ENCODE measurements around the gene KIR2DL1. TPM values are rescaled to one million over a fixed set of nuclear protein-coding genes. Genes with fewer than 3 reads are reported as not detected.

The KIR2DL1 gene
- total RNA-seq, 1 experiment from 2014 or later, result not detected

- Histone ChIP-seq H3K18ac (ENCODE audit: insufficient read length, low read depth, low read length) (no peak overlapping the region), H3K23me2 (ENCODE audit: insufficient read length, low read depth, low read length, poor library complexity, severe bottlenecking) (no peaks in the 10 kb centered on the region), H4K8ac (replicated peaks; ENCODE audit: insufficient read length, low read depth, low read length) (no peak overlapping the region), H2BK120ac (ENCODE audit: low read depth, low read length, poor library complexity, severe bottlenecking) (no peak overlapping the region), H2BK20ac (ENCODE audit: low read depth, low read length, poor library complexity, severe bottlenecking) (no peak overlapping the region), H2AK5ac (ENCODE audit: insufficient read length, low read length) (no peak overlapping the region), H3K79me2 (ENCODE audit: insufficient read depth, low read length) (no peaks in the 10 kb centered on the region), H3K9ac (ENCODE audit: extremely low read depth, insufficient read length, low read length) (no peak overlapping the region), H3K27ac (ENCODE audit: insufficient read length, low read depth, low read length) (no peak overlapping the region), H3K56ac (ENCODE audit: insufficient read length, low read depth, low read length) (no peak overlapping the region), H3K4me1 (ENCODE audit: insufficient read depth, low read length) (no peaks in the 10 kb centered on the region), H2BK15ac (ENCODE audit: low read depth, low read length) (no peak overlapping the region), H3K4ac (ENCODE audit: low read depth, low read length) (no peak overlapping the region), H4K20me1 (ENCODE audit: control insufficient read depth, insufficient read depth, insufficient read length) (no peaks in the 10 kb centered on the region), H2BK5ac (ENCODE audit: insufficient read length, low read length) (no peak overlapping the region), H3K14ac (ENCODE audit: insufficient read depth, low read length) (no peak overlapping the region), H4K5ac (ENCODE audit: insufficient read length, low read depth, low read length) (no peak overlapping the region), H3K9me3 (ENCODE audit: control insufficient read depth, low read depth, low read length) (peaks cover 96% of the 10 kb centered on the region), H2AFZ (ENCODE audit: low read length) (no peak overlapping the region), H3K27me3 (ENCODE audit: insufficient read depth, low read length) (no peaks in the 10 kb centered on the region), H2BK12ac (ENCODE audit: insufficient read length, low read depth, low read length) (no peak overlapping the region), H3K79me1 (ENCODE audit: insufficient read depth, low read depth, low read length, poor library complexity, severe bottlenecking) (no peaks in the 10 kb centered on the region), H3K23ac (ENCODE audit: insufficient read length, low read depth, low read length) (no peak overlapping the region), H3K4me2 (ENCODE audit: insufficient read depth, insufficient read length, low read length) (no peak overlapping the region), H3T11ph (ENCODE audit: low read length) (no peak overlapping the region), H4K91ac (ENCODE audit: insufficient read length, low read depth, low read length) (no peak overlapping the region)
- no peak for TF ChIP-seq CTCF (conservative IDR thresholded peaks at IDR 0.05)
- Mint-ChIP-seq H3K36me3 (ENCODE audit: insufficient read depth in 1 of 3, low read depth in 3 of 3) (peaks cover 18 to 58% (median 22%) of the 10 kb centered on the region in 3 experiments; a peak in 6 of 7 replicates), H3K4me3 (no peak overlapping the region), H3K9me3 (peaks cover 93 to 97% of the 10 kb centered on the region in 2 experiments), H3K27ac (no peak overlapping the region), H3K27me3 (ENCODE audit: low read depth) (peaks cover 4% of the 10 kb centered on the region), H3K4me1 (no peaks in the 10 kb centered on the region)
- DNase-seq, result no peak
- no CpG with 5 or more reads among the region's 14 CpGs for whole genome bisulfite sequencing (ENCODE audit: extremely low coverage, insufficient read length, low lambda C conversion rate)
Measured at GRCh38 chr19:54805665-54806515, 36.3 kb downstream of the KIR2DL1 start.

Data from H9 (cell line).